HepG2 (cell line): ENCODE results near the gene CRIP1. TPM values are rescaled to one million over a fixed set of nuclear protein-coding genes. Genes with fewer than 3 reads are reported as not detected.
A peak's percentile ranks its signal among the peaks of the same experiment; 100 is the strongest.

Experiments
- AGO1 ChIP-seq: fragments of 200-400 bp; formaldehyde crosslinking; IDR thresholded peaks from 2 replicates; pipeline ENCODE4 v1.6.1; 2017; ENCODE audit warnings: mild to moderate bottlenecking, low read depth, low read length, moderate library complexity; ENCODE audit not compliant: poor library complexity, severe bottlenecking
- ATF1 ChIP-seq: IDR thresholded peaks from 2 replicates; pipeline ENCODE4 v1.6.1; 2016; ENCODE audit warnings: mild to moderate bottlenecking, control low read depth
- CSRNP2 ChIP-seq: sonication (generic); formaldehyde crosslinking; conservative IDR thresholded peaks from 2 replicates; pipeline ENCODE4 v1.8.0; 2022; ENCODE audit warnings: low read depth, missing genetic modification reagents
- DMTF1 ChIP-seq: sonication (generic); formaldehyde crosslinking; IDR thresholded peaks from 2 replicates; pipeline ENCODE4 v1.4.0; 2020; ENCODE audit warnings: mild to moderate bottlenecking, missing genetic modification reagents
- DRAP1 ChIP-seq: IDR thresholded peaks from 2 replicates; pipeline ENCODE4 v1.6.1; 2016; ENCODE audit warnings: missing genetic modification reagents, missing compliant biosample characterization
- HOMEZ ChIP-seq: IDR thresholded peaks from 2 replicates; pipeline ENCODE4 v1.6.1; 2016; ENCODE audit warnings: low read depth
- IKZF4 ChIP-seq: sonication (generic); formaldehyde crosslinking; IDR thresholded peaks from 2 replicates; pipeline ENCODE4 v1.5.1; 2020; ENCODE audit warnings: borderline replicate concordance, mild to moderate bottlenecking, low read depth, missing genetic modification reagents; ENCODE audit errors: not compliant biosample characterization
- ISL2 ChIP-seq: sonication (generic); formaldehyde crosslinking; IDR thresholded peaks from 2 replicates; pipeline ENCODE4 v1.5.0; 2020; ENCODE audit warnings: missing genetic modification reagents
- MIER3 ChIP-seq: IDR thresholded peaks from 2 replicates; pipeline ENCODE4 v1.6.1; 2016; ENCODE audit warnings: missing compliant biosample characterization, borderline replicate concordance
- PAWR ChIP-seq: sonication (generic); formaldehyde crosslinking; IDR thresholded peaks from 2 replicates; pipeline ENCODE4 v1.4.0; 2020; ENCODE audit warnings: missing genetic modification reagents, mild to moderate bottlenecking, borderline replicate concordance
- SCMH1 ChIP-seq: sonication (generic); formaldehyde crosslinking; IDR thresholded peaks from 2 replicates; pipeline ENCODE4 v1.9.0; 2021; ENCODE audit warnings: missing genetic modification reagents, mild to moderate bottlenecking, borderline replicate concordance
- SIN3A ChIP-seq: IDR thresholded peaks from 2 replicates; pipeline ENCODE4 v1.6.1; 2011; ENCODE audit warnings: low read depth, mild to moderate bottlenecking, control low read depth, low read length, borderline replicate concordance
- SMYD3 ChIP-seq: sonication (generic); formaldehyde crosslinking; IDR thresholded peaks from 2 replicates; pipeline ENCODE4 v1.8.1; 2023; ENCODE audit warnings: mild to moderate bottlenecking, missing genetic modification reagents
- TGIF2 ChIP-seq: IDR thresholded peaks from 2 replicates; pipeline ENCODE4 v1.6.1; 2016; ENCODE audit warnings: control low read depth, missing compliant biosample characterization
- XRCC5 ChIP-seq: fragments of 200-400 bp; formaldehyde crosslinking; optimal IDR thresholded peaks from 2 replicates; pipeline ENCODE3; 2017; ENCODE audit warnings: mild to moderate bottlenecking, low read length
- YEATS4 ChIP-seq: sonication (generic); formaldehyde crosslinking; IDR thresholded peaks from 2 replicates; pipeline ENCODE4 v1.4.0; 2020; ENCODE audit warnings: missing genetic modification reagents, borderline replicate concordance
- ZNF34 ChIP-seq: sonication (generic); formaldehyde crosslinking; IDR thresholded peaks from 2 replicates; pipeline ENCODE4 v1.4.0; 2020; ENCODE audit warnings: mild to moderate bottlenecking, missing genetic modification reagents, borderline replicate concordance
- ZNF501 ChIP-seq: sonication (generic); formaldehyde crosslinking; IDR thresholded peaks from 2 replicates; pipeline ENCODE4 v1.5.1; 2020; ENCODE audit warnings: mild to moderate bottlenecking, moderate library complexity, missing genetic modification reagents
- ZNF614 ChIP-seq: IDR thresholded peaks from 2 replicates; pipeline ENCODE4 v1.6.1; 2018; ENCODE audit warnings: missing biosample characterization, missing genetic modification reagents, inconsistent platforms, borderline replicate concordance
- ZNF660 ChIP-seq: sonication (generic); formaldehyde crosslinking; IDR thresholded peaks from 2 replicates; pipeline ENCODE4 v1.5.1; 2020; ENCODE audit warnings: mild to moderate bottlenecking, low read depth, missing genetic modification reagents, borderline replicate concordance
- polyA plus RNA-seq, 8 experiments: library from polyadenylated mRNA; depleted of rRNA in 3 of 8; stranded (reverse) in 7 of 8; unstranded in 1 of 8; fragments of >200 nt; fragmentation: Illumina TruSeq in 4 of 8; extraction: Trizol in 4 of 8; gene quantifications; 2 replicates each; pipeline versions ENCODE4 v1.2.1 to v1.2.3, GENCODE V29; 2011 to 2016; ENCODE audit warnings: low read depth in 4 of 8, missing spikeins in 1 of 8, mixed read lengths in 1 of 8; ENCODE audit not compliant: insufficient read depth in 1 of 8
- total RNA-seq, 5 experiments: library from RNA; depleted of rRNA; stranded (reverse); fragments of >200 nt; fragmentation: Illumina TruSeq; extraction: Trizol; gene quantifications; 2 replicates each; pipeline ENCODE4 v1.2.3, GENCODE V29; 2016; ENCODE audit warnings: low read depth in 1 of 5

The CRIP1 gene
- total and polyA plus RNA-seq, 2 of the 13 experiments (the other 11 are each of a cell fraction or from before 2014, with no cell fraction given): 53.9 to 59.5 TPM

GRCh38 chr14:105495990-105496830, 9.5 kb downstream of the CRIP1 start (continued):
- TF ChIP-seq DMTF1 (CRISPR knock-in tag) (no peak), TGIF2 (CRISPR knock-in tag) (peak; percentile 6; the same call in 1 of the 2 replicates), XRCC5 (peak; percentile 57), MIER3 (CRISPR knock-in tag) (no peak), DRAP1 (peak; percentile 90), CSRNP2 (no peak), ZNF614 (CRISPR knock-in tag) (no peak), ZNF34 (CRISPR knock-in tag) (no peak), YEATS4 (CRISPR knock-in tag) (peak; percentile 76; the same call in 1 of the 2 replicates), SIN3A (no peak; the same call in 1 of the 2 replicates), SCMH1 (CRISPR knock-in tag) (no peak), ZNF501 (CRISPR knock-in tag) (peak; percentile 74), HOMEZ (CRISPR knock-in tag) (peak; percentile 85; the same call in 1 of the 2 replicates), PAWR (CRISPR knock-in tag) (no peak), ATF1 (no peak), AGO1 (no peak), IKZF4 (no peak), SMYD3 (CRISPR knock-in tag) (no peak), ISL2 (CRISPR knock-in tag) (0 out of 2 replicates have a peak, but pooled peaks have one; percentile 70), ZNF660 (no peak)
